Activated CD4-positive, alpha-beta T cell treated with anti-CD3 and anti-CD28 coated beads, Interleukin-2, amount 10 ng/mL, durations not matched to agents 24 days and 14 days (primary cell): ENCODE data around the gene WNT3A. TPM values are rescaled to one million over a fixed set of nuclear protein-coding genes. Genes with fewer than 3 reads are reported as not detected.

Source experiments
- DNase-seq: peaks from one replicate; pipeline ENCODE4 v3.0.0; 2022
- H3K27ac Mint-ChIP-seq: one replicate; pipeline ENCODE4 v1.8.0; 2022; ENCODE audit warnings: mild to moderate bottlenecking, mixed read lengths
- H3K27me3 Mint-ChIP-seq: one replicate; pipeline ENCODE4 v1.8.0; 2022; ENCODE audit warnings: mixed read lengths
- H3K36me3 Mint-ChIP-seq: one replicate; pipeline ENCODE4 v1.8.0; 2022; ENCODE audit warnings: low read depth, mild to moderate bottlenecking, mixed read lengths
- H3K4me1 Mint-ChIP-seq: one replicate; pipeline ENCODE4 v1.8.0; 2021; ENCODE audit warnings: mixed read lengths
- H3K4me3 Mint-ChIP-seq: one replicate; pipeline ENCODE4 v1.8.0; 2022; ENCODE audit warnings: mild to moderate bottlenecking, moderate library complexity, mixed read lengths
- H3K9me3 Mint-ChIP-seq: one replicate; pipeline ENCODE4 v1.8.0; 2021; ENCODE audit warnings: mixed read lengths
- intact Hi-C: fragments of 100-400 bp; cut with micrococcal nuclease; formaldehyde crosslinking; loops from one replicate; pipeline ENCODE4 v1.15.1; 2023
- total RNA-seq: library from RNA; stranded (reverse); gene quantifications from 2 replicates; pipeline ENCODE4 v1.2.3, GENCODE V29; 2022

Gene WNT3A
- total RNA-seq, 1 donor from 2014 or later = not detected

GRCh38 chr1:228021355-228022030, 14.7 kb downstream of the WNT3A start:
- H3K4me3 Mint-ChIP-seq = no peak overlapping the region
- no peaks in the 10 kb centered on the region for H3K4me1 Mint-ChIP-seq
- H3K27ac Mint-ChIP-seq = no peak overlapping the region
- H3K36me3 Mint-ChIP-seq = no peaks in the 10 kb centered on the region
- DNase-seq = no peak
- no peaks in the 10 kb centered on the region for H3K9me3 Mint-ChIP-seq
- peaks cover 11% of the 10 kb centered on the region for H3K27me3 Mint-ChIP-seq
- intact Hi-C loops = no loop called here

GRCh38 chr1:228022571-228023293, 15.9 kb downstream of the WNT3A start:
- H3K9me3 Mint-ChIP-seq = no peaks in the 10 kb centered on the region
- H3K27ac Mint-ChIP-seq = no peak overlapping the region
- H3K27me3 Mint-ChIP-seq = peaks cover 20% of the 10 kb centered on the region
- no peak overlapping the region for H3K4me3 Mint-ChIP-seq
- no peaks in the 10 kb centered on the region for H3K36me3 Mint-ChIP-seq
- H3K4me1 Mint-ChIP-seq = no peaks in the 10 kb centered on the region
- intact Hi-C loops = no loop called here
- no peak for DNase-seq

- Mint-ChIP-seq H3K27ac (no peak overlapping the region), H3K9me3 (no peaks in the 10 kb centered on the region), H3K4me3 (no peak overlapping the region), H3K27me3 (peaks cover 21% of the 10 kb centered on the region), H3K36me3 (no peaks in the 10 kb centered on the region), H3K4me1 (no peaks in the 10 kb centered on the region)
- DNase-seq = no peak
- intact Hi-C loops = no loop called here
Measured at GRCh38 chr1:228023294-228023639, 16.5 kb downstream of the WNT3A start.

- DNase-seq = no peak
- Mint-ChIP-seq H3K4me3 (no peak overlapping the region), H3K9me3 (no peaks in the 10 kb centered on the region), H3K4me1 (no peaks in the 10 kb centered on the region), H3K27me3 (peaks cover 25% of the 10 kb centered on the region), H3K27ac (no peak overlapping the region), H3K36me3 (no peaks in the 10 kb centered on the region)
- intact Hi-C loops = no loop called here
Measured at GRCh38 chr1:228029281-228029680, 22.5 kb downstream of the WNT3A start.

GRCh38 chr1:228030451-228031201, 23.8 kb downstream of the WNT3A start:
- H3K27me3 Mint-ChIP-seq = peaks cover 21% of the 10 kb centered on the region
- no peak for DNase-seq
- H3K4me1 Mint-ChIP-seq = no peaks in the 10 kb centered on the region
- intact Hi-C loops = no loop called here
- H3K9me3 Mint-ChIP-seq = no peaks in the 10 kb centered on the region
- no peak overlapping the region for H3K4me3 Mint-ChIP-seq
- no peaks in the 10 kb centered on the region for H3K36me3 Mint-ChIP-seq
- no peak overlapping the region for H3K27ac Mint-ChIP-seq

- no peak for DNase-seq
- Mint-ChIP-seq H3K36me3 (no peaks in the 10 kb centered on the region), H3K27me3 (peaks cover 23% of the 10 kb centered on the region), H3K9me3 (no peaks in the 10 kb centered on the region), H3K4me1 (no peaks in the 10 kb centered on the region), H3K4me3 (no peak overlapping the region), H3K27ac (no peak overlapping the region)
- intact Hi-C loops = no loop called here
Measured at GRCh38 chr1:228031276-228031995, 24.6 kb downstream of the WNT3A start.

GRCh38 chr1:228032041-228032440, 25.2 kb downstream of the WNT3A start:
- no peaks in the 10 kb centered on the region for H3K4me1 Mint-ChIP-seq
- no peaks in the 10 kb centered on the region for H3K36me3 Mint-ChIP-seq
- no peaks in the 10 kb centered on the region for H3K9me3 Mint-ChIP-seq
- peaks cover 24% of the 10 kb centered on the region for H3K27me3 Mint-ChIP-seq
- intact Hi-C loops = no loop called here
- H3K27ac Mint-ChIP-seq = no peak overlapping the region
- no peak overlapping the region for H3K4me3 Mint-ChIP-seq
- no peak for DNase-seq

GRCh38 chr1:228033376-228033775, 26.6 kb downstream of the WNT3A start:
- no peak for DNase-seq
- no peak overlapping the region for H3K27ac Mint-ChIP-seq
- H3K4me1 Mint-ChIP-seq = no peaks in the 10 kb centered on the region
- no peaks in the 10 kb centered on the region for H3K9me3 Mint-ChIP-seq
- H3K4me3 Mint-ChIP-seq = no peak overlapping the region
- intact Hi-C loops = no loop called here
- no peaks in the 10 kb centered on the region for H3K36me3 Mint-ChIP-seq
- H3K27me3 Mint-ChIP-seq = peaks cover 20% of the 10 kb centered on the region

GRCh38 chr1:228034954-228035837, 28.4 kb downstream of the WNT3A start:
- H3K36me3 Mint-ChIP-seq = no peaks in the 10 kb centered on the region
- H3K4me3 Mint-ChIP-seq = no peak overlapping the region
- peaks cover 23% of the 10 kb centered on the region for H3K27me3 Mint-ChIP-seq
- no peak for DNase-seq
- no peaks in the 10 kb centered on the region for H3K4me1 Mint-ChIP-seq
- H3K27ac Mint-ChIP-seq = no peak overlapping the region
- intact Hi-C loops = no loop called here
- no peaks in the 10 kb centered on the region for H3K9me3 Mint-ChIP-seq

GRCh38 chr1:228035844-228036243, 29.0 kb downstream of the WNT3A start:
- intact Hi-C loops = no loop called here
- Mint-ChIP-seq H3K4me3 (no peak overlapping the region), H3K4me1 (no peaks in the 10 kb centered on the region), H3K27ac (no peak overlapping the region), H3K36me3 (no peaks in the 10 kb centered on the region), H3K27me3 (peaks cover 23% of the 10 kb centered on the region), H3K9me3 (no peaks in the 10 kb centered on the region)
- no peak for DNase-seq

- Mint-ChIP-seq H3K27me3 (peaks cover 23% of the 10 kb centered on the region), H3K36me3 (no peaks in the 10 kb centered on the region), H3K4me1 (no peaks in the 10 kb centered on the region), H3K27ac (no peak overlapping the region), H3K4me3 (no peak overlapping the region), H3K9me3 (no peaks in the 10 kb centered on the region)
- no peak for DNase-seq
- intact Hi-C loops = no loop called here
Measured at GRCh38 chr1:228036701-228037231, 30.0 kb downstream of the WNT3A start.

GRCh38 chr1:228037401-228038386, 30.9 kb downstream of the WNT3A start:
- intact Hi-C loops = no loop called here
- Mint-ChIP-seq H3K9me3 (no peaks in the 10 kb centered on the region), H3K27ac (no peak overlapping the region), H3K4me3 (no peak overlapping the region), H3K27me3 (peaks cover 23% of the 10 kb centered on the region), H3K36me3 (no peaks in the 10 kb centered on the region), H3K4me1 (no peaks in the 10 kb centered on the region)
- DNase-seq = peak; percentile 70
